Measurements from ENCODE around the gene HADHA.

Gene HADHA

GRCh38 chr2:26195040-26195984 is 49.1 kb downstream of the HADHA start:
- TF ChIP-seq, protein P1, sequence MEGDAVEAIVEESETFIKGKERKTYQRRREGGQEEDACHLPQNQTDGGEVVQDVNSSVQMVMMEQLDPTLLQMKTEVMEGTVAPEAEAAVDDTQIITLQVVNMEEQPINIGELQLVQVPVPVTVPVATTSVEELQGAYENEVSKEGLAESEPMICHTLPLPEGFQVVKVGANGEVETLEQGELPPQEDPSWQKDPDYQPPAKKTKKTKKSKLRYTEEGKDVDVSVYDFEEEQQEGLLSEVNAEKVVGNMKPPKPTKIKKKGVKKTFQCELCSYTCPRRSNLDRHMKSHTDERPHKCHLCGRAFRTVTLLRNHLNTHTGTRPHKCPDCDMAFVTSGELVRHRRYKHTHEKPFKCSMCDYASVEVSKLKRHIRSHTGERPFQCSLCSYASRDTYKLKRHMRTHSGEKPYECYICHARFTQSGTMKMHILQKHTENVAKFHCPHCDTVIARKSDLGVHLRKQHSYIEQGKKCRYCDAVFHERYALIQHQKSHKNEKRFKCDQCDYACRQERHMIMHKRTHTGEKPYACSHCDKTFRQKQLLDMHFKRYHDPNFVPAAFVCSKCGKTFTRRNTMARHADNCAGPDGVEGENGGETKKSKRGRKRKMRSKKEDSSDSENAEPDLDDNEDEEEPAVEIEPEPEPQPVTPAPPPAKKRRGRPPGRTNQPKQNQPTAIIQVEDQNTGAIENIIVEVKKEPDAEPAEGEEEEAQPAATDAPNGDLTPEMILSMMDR (IDR thresholded peaks at IDR 0.05; ENCODE audit: borderline replicate concordance, insufficient read depth, low read depth, low read length) = no peak
- no peak overlapping the region for H3K4me3 ChIP-seq (ENCODE audit: low read depth, low read length)

DNA sequence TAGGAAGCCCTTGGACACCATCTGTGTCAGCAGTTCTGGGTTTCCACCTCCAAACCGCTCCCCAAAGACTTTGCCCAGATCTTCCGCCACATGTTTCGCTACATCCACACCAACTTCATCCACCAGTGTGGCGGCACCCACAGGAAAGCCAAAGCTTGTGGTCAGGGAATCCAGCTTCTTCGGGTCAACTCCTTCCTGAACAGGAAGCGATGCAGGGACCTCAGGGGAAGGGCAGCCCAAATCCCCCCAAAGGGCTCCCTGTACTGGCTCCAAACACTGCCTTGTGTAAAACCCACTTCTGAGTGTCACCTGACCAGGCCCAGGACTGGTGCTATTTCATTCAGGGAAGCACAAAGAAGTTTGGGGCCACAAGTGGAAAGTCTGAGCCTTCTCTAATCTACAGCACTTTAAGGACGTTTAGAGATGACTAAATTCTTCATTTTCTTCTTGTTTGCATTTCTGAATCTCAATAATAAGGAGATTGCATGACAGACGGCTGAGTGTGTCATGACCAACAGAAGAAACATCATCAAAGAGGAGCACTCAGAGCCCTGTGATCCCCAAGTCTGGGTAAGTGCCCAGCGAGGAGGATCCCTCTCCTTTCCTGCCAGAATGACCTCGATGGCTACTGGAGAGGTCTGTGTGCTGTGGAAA is 50.7 kb downstream of the HADHA start:
- TF ChIP-seq, protein P1 (IDR thresholded peaks at IDR 0.05; ENCODE audit: borderline replicate concordance, insufficient read depth, low read depth, low read length) = no peak
- no peak overlapping the region for H3K4me3 ChIP-seq (ENCODE audit: low read depth, low read length)

GRCh38 chr2:26191316-26192159 is 52.9 kb downstream of the HADHA start:
- H3K4me3 ChIP-seq (ENCODE audit: low read depth, low read length) = no peak overlapping the region
- TF ChIP-seq, protein P1 (IDR thresholded peaks at IDR 0.05; ENCODE audit: borderline replicate concordance, insufficient read depth, low read depth, low read length) = no peak

DNA sequence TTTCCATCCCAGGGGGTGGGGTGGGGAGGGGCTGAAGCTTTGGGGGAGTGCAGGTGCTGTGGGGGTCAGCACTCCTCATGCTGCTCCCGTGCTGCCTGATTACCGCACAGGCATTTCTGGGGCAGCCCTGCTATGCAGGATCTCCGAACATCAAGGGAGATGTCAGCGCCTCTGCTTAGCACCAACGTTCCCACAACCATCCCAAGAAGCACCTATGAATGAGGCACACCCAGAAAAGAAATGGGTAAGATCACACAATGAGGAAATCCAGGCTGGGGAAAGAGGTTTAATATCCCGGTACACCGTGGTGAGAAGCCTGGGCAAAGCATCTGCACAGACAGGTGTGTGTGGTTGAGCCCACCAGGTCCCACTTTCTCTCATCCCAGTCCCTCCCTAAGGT is 54.1 kb downstream of the HADHA start:
- TF ChIP-seq, protein P1 (IDR thresholded peaks at IDR 0.05; ENCODE audit: borderline replicate concordance, insufficient read depth, low read depth, low read length) = no peak
- H3K4me3 ChIP-seq (ENCODE audit: low read depth, low read length) = no peak overlapping the region

- TF ChIP-seq, protein P1 (IDR thresholded peaks at IDR 0.05; ENCODE audit: borderline replicate concordance, insufficient read depth, low read depth, low read length) = no peak
Measured at GRCh38 chr2:26189751-26190150, 54.7 kb downstream of the HADHA start.

GRCh38 chr2:26189123-26189522 is 55.3 kb downstream of the HADHA start:
- TF ChIP-seq, protein P1 (IDR thresholded peaks at IDR 0.05; ENCODE audit: borderline replicate concordance, insufficient read depth, low read depth, low read length) = no peak

More at GRCh38 chr2:26189751-26190150, 54.7 kb downstream of the HADHA start:
- no peak overlapping the region for H3K4me3 ChIP-seq (ENCODE audit: low read depth, low read length)

More at GRCh38 chr2:26189123-26189522, 55.3 kb downstream of the HADHA start:
- no peak overlapping the region for H3K4me3 ChIP-seq (ENCODE audit: low read depth, low read length)
